Bronchial epithelial cell (primary cell): ENCODE measurements around the gene TBC1D22A. TPM values are rescaled to one million over a fixed set of nuclear protein-coding genes. Genes with fewer than 3 reads are reported as not detected.

Experiments
- DNase-seq: peaks from one replicate; pipeline ENCODE4 v3.0.0-alpha.2; 2010; ENCODE audit warnings: low read depth
- FAIRE-seq: peaks from 2 replicates; lab custom pipeline; 2011; peaks lifted over from hg19 to GRCh38; lab: Jason Lieb, UNC
- H3K27me3 ChIP-seq: 2 replicates; pipeline ENCODE4 v1.5.1; 2011; ENCODE audit warnings: low read length; ENCODE audit not compliant: control insufficient read depth, insufficient read depth
- H3K36me3 ChIP-seq: 2 replicates; pipeline ENCODE4 v1.5.1; 2011; ENCODE audit warnings: low read length; ENCODE audit not compliant: control insufficient read depth, insufficient read depth
- H3K4me3 ChIP-seq: 2 replicates; pipeline ENCODE4 v1.5.1; 2011; ENCODE audit warnings: mild to moderate bottlenecking, low read depth, low read length, control low read depth
- total RNA-seq: library from RNA; depleted of rRNA; stranded (reverse); fragments of >200 nt; gene quantifications from 2 replicates; pipeline ENCODE4 v1.2.1, GENCODE V29; 2014
- TF ChIP-seq, protein P1 (sequence below): IDR thresholded peaks from 2 replicates; pipeline ENCODE4 v1.5.1; 2011; ENCODE audit warnings: mild to moderate bottlenecking, moderate library complexity, low read length, control low read depth, inconsistent platforms; ENCODE audit not compliant: insufficient read depth, severe bottlenecking

TBC1D22A gene
- total RNA-seq, 1 donor from 2014 or later: 10.0 TPM

DNA sequence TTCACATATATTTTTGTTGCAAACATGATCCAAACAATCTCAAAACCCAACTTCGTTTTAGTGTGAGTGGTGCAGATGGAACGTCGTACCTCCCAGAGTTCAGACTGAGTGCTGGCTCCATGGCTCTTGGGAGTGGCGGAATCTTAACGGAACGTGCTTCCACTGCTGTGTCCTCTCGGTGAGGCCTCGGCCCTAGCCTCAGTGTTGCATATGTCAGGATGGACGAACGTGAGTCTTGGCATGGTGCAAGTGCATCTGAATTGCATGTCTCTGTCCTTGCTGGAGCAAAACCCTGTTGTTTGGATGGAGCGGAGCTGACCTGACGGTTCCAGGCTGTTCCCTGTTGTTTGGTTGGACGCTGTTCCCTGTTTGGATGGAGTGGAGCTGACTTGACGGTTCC is 306.8 kb downstream of the TBC1D22A start:
- no peaks in the 10 kb centered on the region for H3K36me3 ChIP-seq
- no peak overlapping the region for H3K4me3 ChIP-seq
- TF ChIP-seq, protein P1, sequence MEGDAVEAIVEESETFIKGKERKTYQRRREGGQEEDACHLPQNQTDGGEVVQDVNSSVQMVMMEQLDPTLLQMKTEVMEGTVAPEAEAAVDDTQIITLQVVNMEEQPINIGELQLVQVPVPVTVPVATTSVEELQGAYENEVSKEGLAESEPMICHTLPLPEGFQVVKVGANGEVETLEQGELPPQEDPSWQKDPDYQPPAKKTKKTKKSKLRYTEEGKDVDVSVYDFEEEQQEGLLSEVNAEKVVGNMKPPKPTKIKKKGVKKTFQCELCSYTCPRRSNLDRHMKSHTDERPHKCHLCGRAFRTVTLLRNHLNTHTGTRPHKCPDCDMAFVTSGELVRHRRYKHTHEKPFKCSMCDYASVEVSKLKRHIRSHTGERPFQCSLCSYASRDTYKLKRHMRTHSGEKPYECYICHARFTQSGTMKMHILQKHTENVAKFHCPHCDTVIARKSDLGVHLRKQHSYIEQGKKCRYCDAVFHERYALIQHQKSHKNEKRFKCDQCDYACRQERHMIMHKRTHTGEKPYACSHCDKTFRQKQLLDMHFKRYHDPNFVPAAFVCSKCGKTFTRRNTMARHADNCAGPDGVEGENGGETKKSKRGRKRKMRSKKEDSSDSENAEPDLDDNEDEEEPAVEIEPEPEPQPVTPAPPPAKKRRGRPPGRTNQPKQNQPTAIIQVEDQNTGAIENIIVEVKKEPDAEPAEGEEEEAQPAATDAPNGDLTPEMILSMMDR: no peak
- FAIRE-seq: no peak
- no peak for DNase-seq
- H3K27me3 ChIP-seq: no peaks in the 10 kb centered on the region

DNA sequence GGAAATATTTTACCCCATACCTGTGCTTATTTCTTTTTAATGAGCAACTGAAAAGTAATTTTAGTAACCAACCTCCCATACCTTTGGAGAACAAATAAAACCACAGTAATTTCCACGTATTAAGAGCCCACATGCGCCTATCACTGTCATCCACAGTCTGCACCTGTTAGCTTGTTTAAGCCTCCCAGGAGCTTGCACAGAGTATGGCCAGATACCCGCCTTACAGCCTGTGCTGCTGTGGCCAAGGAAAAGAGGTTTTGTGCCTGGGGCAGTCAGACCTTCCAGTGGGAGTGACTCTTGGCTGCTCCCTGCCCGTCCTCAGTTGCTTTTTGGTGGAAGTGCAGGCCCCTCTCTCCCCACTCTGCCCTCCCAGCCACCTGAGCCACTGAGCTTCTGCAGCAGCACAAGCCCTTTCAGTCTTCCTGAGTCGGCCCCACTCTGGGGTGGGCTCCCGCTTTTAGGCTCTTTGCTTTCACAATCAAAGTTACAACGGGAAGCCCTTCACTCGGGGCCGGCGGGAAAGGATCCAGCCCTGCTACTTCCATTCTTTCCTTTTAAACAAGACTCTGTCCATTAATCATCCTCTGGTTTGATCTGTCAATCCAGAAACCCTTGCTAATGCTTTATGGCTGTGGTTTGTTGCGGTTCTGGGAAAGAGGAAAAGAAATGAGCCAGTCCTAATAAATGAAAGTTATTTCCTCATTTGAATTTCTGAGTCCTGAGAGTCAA is 308.8 kb downstream of the TBC1D22A start:
- FAIRE-seq (no peak), DNase-seq (no peak)
- Histone ChIP-seq H3K36me3 (no peaks in the 10 kb centered on the region), H3K27me3 (no peaks in the 10 kb centered on the region), H3K4me3 (no peak overlapping the region)
- TF ChIP-seq, protein P1: no peak

DNA sequence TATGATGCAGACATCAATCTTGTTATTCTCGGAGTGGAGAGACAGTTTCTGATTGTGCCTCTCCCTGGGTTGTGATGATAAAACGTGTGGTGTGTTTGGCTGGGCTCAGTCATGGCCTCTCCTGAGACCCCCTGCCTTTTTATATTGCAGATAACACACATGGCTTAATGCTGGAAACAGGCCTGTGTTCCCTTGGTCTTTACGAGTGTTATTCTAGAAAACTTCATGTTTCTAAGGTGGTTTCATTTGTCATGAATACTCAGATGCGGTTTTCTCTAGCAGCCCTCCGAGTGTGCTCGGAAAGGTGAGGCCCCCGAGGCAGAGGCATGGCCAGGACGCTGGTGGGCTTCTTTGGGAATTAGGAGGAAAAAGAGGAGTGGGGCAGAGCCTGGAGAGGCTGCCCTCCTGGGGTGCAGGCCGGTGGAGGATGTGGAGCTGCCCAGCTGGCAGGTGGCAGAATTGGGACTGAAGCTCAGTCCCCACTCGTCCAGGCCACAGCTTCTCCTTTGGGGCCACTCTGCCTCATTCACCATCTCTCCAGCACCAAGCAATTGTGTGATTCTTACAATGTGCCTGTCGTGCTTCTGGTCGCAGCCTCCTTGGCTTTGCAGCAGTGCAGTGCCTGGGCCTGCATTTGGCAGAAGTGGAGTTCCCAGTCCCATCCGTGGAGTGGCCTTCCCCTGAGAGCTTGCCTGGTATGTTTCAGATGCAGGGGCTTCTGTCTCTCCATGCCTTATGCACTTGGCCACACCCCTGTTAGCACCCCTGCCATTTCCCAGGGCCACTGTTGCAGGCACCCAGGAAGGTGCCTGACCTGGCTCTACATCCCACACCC is 309.6 kb downstream of the TBC1D22A start:
- H3K4me3 ChIP-seq: no peak overlapping the region
- no peaks in the 10 kb centered on the region for H3K27me3 ChIP-seq
- H3K36me3 ChIP-seq: peaks cover 2% of the 10 kb centered on the region
- TF ChIP-seq, protein P1: no peak
- no peak for DNase-seq
- peak; percentile 68 for FAIRE-seq

DNA sequence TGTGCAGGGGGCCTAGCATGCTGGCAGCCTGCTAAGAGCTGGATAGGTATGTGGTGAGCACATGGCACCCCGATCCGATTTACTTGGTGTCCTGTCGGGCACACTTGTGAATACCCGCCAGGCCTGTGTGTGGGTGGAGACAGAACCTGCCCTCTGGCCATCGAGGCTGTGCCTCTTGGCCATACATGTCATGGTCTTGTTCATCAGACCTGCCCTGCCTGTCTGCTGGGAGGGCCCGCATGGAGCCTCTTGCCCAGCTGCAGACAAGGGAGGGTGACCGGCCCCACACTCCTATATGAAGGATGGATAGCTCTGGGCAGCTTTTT is 310.2 kb downstream of the TBC1D22A start:
- H3K4me3 ChIP-seq: no peak overlapping the region
- TF ChIP-seq, protein P1: no peak
- peaks cover 2% of the 10 kb centered on the region for H3K36me3 ChIP-seq
- DNase-seq: no peak
- FAIRE-seq: no peak
- no peaks in the 10 kb centered on the region for H3K27me3 ChIP-seq

DNA sequence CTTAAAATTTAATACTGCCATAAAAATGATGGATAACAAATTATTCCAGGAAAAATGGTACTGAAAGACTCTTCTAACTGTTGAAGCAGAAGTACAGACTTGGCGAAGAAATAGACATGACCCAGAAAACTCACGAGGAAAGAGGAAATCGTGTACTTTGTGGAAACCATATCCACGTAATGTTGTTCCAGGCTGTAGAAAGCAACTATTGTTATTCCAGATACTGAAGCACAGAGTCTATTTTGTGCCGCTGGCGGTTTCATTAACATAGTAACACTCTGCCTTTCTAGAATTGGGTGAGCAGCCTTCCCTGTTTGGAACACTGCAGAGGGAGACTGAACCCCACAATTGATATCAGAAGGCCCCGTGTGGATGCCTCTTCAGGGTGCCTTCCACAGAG is 310.6 kb downstream of the TBC1D22A start:
- no peak for FAIRE-seq

More for the DNA sequence above, 310.6 kb downstream of the TBC1D22A start:
- Histone ChIP-seq H3K4me3 (no peak overlapping the region), H3K36me3 (peaks cover 3% of the 10 kb centered on the region), H3K27me3 (no peaks in the 10 kb centered on the region)
- TF ChIP-seq, protein P1: no peak
- DNase-seq: no peak
